GM23338 (cell line): ENCODE measurements around the gene PAX5.

ENCODE experiments used
- EZH2 ChIP-seq: fragments of 200-600 bp; sonication (generic); IDR thresholded peaks from one replicate; pipeline ENCODE4 v1.8.0; 2017; ENCODE audit warnings: antibody characterized with exemption, mild to moderate bottlenecking, low read depth; ENCODE audit not compliant: unreplicated experiment
- POLR2AphosphoS5 ChIP-seq: IDR thresholded peaks from 2 replicates; pipeline ENCODE4 v1.6.1; 2016; ENCODE audit warnings: antibody characterized with exemption, low read depth
- TF ChIP-seq, protein P1 (sequence below), 2 experiments: fragments of 200-600 bp in 1 of 2; sonication (generic) in 1 of 2; conservative IDR thresholded peaks; 2 replicates each; pipeline versions ENCODE4 v1.5.1 to v1.6.1; 2016 to 2017; ENCODE audit warnings: antibody characterized with exemption in 2 of 2, low read depth in 2 of 2, mild to moderate bottlenecking in 2 of 2, moderate library complexity in 1 of 2

DNA sequence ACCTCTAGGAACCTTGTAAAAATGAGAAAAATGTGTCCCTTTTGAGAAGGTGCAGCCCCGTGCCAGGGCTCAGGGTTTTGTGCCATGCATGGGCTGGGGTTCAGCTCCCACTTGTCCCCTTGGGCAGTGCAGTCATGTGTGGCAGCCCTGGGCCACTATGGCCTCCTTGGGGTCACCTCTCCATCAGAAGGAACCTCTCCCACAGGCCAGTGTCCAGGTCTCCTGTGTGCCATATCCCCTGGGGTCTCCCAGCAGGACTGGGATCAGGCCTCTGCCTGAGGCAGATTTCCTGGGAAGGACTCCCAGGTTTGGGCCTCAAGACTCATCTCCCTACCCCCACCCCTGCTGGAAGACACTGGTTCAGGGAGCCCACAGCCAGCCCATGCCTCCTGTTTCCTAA is 189.1 kb downstream of the PAX5 start:
- no peak for TF ChIP-seq POLR2AphosphoS5
- TF ChIP-seq, protein P1, sequence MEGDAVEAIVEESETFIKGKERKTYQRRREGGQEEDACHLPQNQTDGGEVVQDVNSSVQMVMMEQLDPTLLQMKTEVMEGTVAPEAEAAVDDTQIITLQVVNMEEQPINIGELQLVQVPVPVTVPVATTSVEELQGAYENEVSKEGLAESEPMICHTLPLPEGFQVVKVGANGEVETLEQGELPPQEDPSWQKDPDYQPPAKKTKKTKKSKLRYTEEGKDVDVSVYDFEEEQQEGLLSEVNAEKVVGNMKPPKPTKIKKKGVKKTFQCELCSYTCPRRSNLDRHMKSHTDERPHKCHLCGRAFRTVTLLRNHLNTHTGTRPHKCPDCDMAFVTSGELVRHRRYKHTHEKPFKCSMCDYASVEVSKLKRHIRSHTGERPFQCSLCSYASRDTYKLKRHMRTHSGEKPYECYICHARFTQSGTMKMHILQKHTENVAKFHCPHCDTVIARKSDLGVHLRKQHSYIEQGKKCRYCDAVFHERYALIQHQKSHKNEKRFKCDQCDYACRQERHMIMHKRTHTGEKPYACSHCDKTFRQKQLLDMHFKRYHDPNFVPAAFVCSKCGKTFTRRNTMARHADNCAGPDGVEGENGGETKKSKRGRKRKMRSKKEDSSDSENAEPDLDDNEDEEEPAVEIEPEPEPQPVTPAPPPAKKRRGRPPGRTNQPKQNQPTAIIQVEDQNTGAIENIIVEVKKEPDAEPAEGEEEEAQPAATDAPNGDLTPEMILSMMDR (conservative IDR thresholded peaks at IDR 0.05; ENCODE audit: low read depth in 2 of 2) = no peak
- no peak for TF ChIP-seq EZH2
